ENCODE data around the gene JAGN1.

Gene JAGN1

GRCh38 chr3:9901967-9902366, 11.6 kb downstream of the JAGN1 start:
- H3K27me3 ChIP-seq (ENCODE audit: low read length) = no peaks in the 10 kb centered on the region
- no peak for TF ChIP-seq EZH2phosphoT487 (conservative IDR thresholded peaks at IDR 0.05; ENCODE audit: low read length)
- TF ChIP-seq CTCF (IDR thresholded peaks at IDR 0.05; ENCODE audit: insufficient read depth, low read length, poor library complexity, severe bottlenecking) = no peak
- no peaks in the 10 kb centered on the region for H3K9me2 ChIP-seq (replicated peaks; ENCODE audit: insufficient read depth, low read length)
- H3K9me3 ChIP-seq (ENCODE audit: insufficient read depth, low read length) = no peaks in the 10 kb centered on the region
- no peak overlapping the region for H2AFZ ChIP-seq (ENCODE audit: low read depth, low read length, severe bottlenecking)
- H3K4me3 ChIP-seq (ENCODE audit: insufficient read depth, low read length, poor library complexity, severe bottlenecking) = no peak overlapping the region
- H3K36me3 ChIP-seq (ENCODE audit: low read length) = no peaks in the 10 kb centered on the region
- no peaks in the 10 kb centered on the region for H3K79me2 ChIP-seq (ENCODE audit: insufficient read depth, low read length)
- no peaks in the 10 kb centered on the region for H4K20me1 ChIP-seq (ENCODE audit: low read depth, low read length)
- no peak overlapping the region for H3K4me2 ChIP-seq (ENCODE audit: low read depth, low read length, poor library complexity, severe bottlenecking)
- no peaks in the 10 kb centered on the region for H3F3A ChIP-seq (ENCODE audit: insufficient read depth)
- no peak overlapping the region for H3K9ac ChIP-seq (ENCODE audit: low read length)
- H3K27ac ChIP-seq (ENCODE audit: low read depth, low read length) = no peak overlapping the region

DNA sequence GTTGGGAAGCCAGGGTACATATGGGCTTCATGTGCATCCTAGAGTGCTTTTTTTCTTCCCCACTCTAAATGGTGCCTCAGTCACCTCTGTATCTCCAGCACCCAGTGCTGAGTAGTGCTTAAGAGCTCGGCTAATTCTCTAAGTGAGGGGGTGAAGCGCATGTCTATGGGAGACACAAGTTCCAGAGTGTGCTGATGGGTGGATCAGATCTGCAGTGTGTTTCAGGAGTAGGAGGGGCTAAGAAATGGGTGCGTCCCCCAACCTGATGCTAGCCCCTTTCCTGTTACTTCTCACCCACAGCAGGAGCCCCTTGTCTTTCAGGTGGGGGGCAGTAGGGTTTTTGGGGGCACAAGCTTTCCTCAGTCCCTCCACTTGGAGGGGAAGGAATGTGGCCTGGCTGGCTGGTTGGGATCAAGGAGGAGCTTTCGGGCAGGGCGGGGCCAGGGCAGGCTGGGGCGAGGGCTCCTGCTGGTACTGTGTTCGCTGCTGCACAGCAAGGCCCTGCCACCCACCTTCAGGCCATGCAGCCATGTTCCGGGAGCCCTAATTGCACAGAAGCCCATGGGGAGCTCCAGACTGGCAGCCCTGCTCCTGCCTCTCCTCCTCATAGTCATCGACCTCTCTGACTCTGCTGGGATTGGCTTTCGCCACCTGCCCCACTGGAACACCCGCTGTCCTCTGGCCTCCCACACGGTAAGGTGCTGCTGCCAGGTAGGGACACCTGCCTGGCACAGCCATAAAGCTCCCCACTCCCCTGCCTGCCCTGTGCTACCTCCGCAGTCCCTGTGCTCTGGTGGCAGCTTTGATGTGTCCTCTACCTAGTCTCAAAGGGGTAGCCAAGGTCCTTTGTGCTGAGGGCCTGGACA, 12.2 kb downstream of the JAGN1 start, which contains the start of gene IL17RE:
Gene IL17RE, plus strand, starts transcription at position 477 of the 866 bp plus-strand sequence. Its CDS starts 85 bp downstream, at position 562.
- Histone ChIP-seq H3K9ac (ENCODE audit: low read length) (no peak within 1 kb of the TSS), H3K4me2 (ENCODE audit: low read depth, low read length, poor library complexity, severe bottlenecking) (no peak within 1 kb of the TSS), H3K27ac (ENCODE audit: low read depth, low read length) (no peak within 1 kb of the TSS)

DNA sequence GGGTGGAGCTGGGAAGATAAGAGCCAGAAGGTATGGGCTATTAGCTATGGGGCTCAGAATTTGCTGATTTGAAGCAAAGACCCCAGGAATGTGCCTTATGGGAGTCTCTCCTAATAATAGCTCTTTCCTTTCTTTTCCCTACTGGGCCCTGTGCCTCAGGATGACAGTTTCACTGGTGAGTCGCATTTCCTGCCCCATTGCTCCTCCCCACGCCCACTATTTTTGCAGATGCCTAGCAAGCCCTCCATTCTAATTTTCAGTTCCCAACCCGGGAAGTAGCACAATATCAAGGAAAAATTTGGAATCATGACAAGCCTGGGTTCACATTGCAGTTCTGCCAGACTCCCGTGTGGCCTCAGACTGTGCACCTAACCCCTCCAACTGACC, 12.8 kb downstream of the JAGN1 start:
- Histone ChIP-seq H3K9me2 (replicated peaks; ENCODE audit: insufficient read depth, low read length) (no peaks in the 10 kb centered on the region), H3K27me3 (ENCODE audit: low read length) (no peaks in the 10 kb centered on the region), H3K27ac (ENCODE audit: low read depth, low read length) (no peak overlapping the region), H3K79me2 (ENCODE audit: insufficient read depth, low read length) (no peaks in the 10 kb centered on the region), H3K9me3 (ENCODE audit: insufficient read depth, low read length) (no peaks in the 10 kb centered on the region), H3K4me2 (ENCODE audit: low read depth, low read length, poor library complexity, severe bottlenecking) (no peak overlapping the region), H4K20me1 (ENCODE audit: low read depth, low read length) (no peaks in the 10 kb centered on the region), H2AFZ (ENCODE audit: low read depth, low read length, severe bottlenecking) (no peak overlapping the region), H3F3A (ENCODE audit: insufficient read depth) (no peaks in the 10 kb centered on the region), H3K4me3 (ENCODE audit: insufficient read depth, low read length, poor library complexity, severe bottlenecking) (no peak overlapping the region), H3K9ac (ENCODE audit: low read length) (no peak overlapping the region), H3K36me3 (ENCODE audit: low read length) (no peaks in the 10 kb centered on the region)
- no peak for TF ChIP-seq EZH2phosphoT487 (conservative IDR thresholded peaks at IDR 0.05; ENCODE audit: low read length)
- no peak for TF ChIP-seq CTCF (IDR thresholded peaks at IDR 0.05; ENCODE audit: insufficient read depth, low read length, poor library complexity, severe bottlenecking)

More for the DNA sequence above, 12.2 kb downstream of the JAGN1 start, which contains the start of gene IL17RE:
- Histone ChIP-seq H3K36me3 (ENCODE audit: low read length) (no peaks in the 10 kb centered on the region), H3K9me2 (replicated peaks; ENCODE audit: insufficient read depth, low read length) (no peaks in the 10 kb centered on the region), H4K20me1 (ENCODE audit: low read depth, low read length) (no peaks in the 10 kb centered on the region), H3F3A (ENCODE audit: insufficient read depth) (no peaks in the 10 kb centered on the region), H2AFZ (ENCODE audit: low read depth, low read length, severe bottlenecking) (no peak within 1 kb of the TSS), H3K4me3 (ENCODE audit: insufficient read depth, low read length, poor library complexity, severe bottlenecking) (no peak within 1 kb of the TSS), H3K79me2 (ENCODE audit: insufficient read depth, low read length) (no peaks in the 10 kb centered on the region), H3K27me3 (ENCODE audit: low read length) (no peaks in the 10 kb centered on the region), H3K9me3 (ENCODE audit: insufficient read depth, low read length) (no peaks in the 10 kb centered on the region)
- TF ChIP-seq CTCF (IDR thresholded peaks at IDR 0.05; ENCODE audit: insufficient read depth, low read length, poor library complexity, severe bottlenecking) (no peak), EZH2phosphoT487 (conservative IDR thresholded peaks at IDR 0.05; ENCODE audit: low read length) (no peak)
